GM18868 (cell line): ENCODE results near the gene EPG5.
"Not testable (repeated sequence)": the region's sequence is repeated elsewhere in the genome, so short reads cannot be mapped to it uniquely, and the experiment has no call there.

Experiments
- ATAC-seq: cut with Tn5 transposase; IDR thresholded peaks from one replicate; pipeline ENCODE4 v1.9.1; 2021; ENCODE audit warnings: mild to moderate bottlenecking, moderate library complexity; ENCODE audit not compliant: unreplicated experiment

Gene EPG5

DNA sequence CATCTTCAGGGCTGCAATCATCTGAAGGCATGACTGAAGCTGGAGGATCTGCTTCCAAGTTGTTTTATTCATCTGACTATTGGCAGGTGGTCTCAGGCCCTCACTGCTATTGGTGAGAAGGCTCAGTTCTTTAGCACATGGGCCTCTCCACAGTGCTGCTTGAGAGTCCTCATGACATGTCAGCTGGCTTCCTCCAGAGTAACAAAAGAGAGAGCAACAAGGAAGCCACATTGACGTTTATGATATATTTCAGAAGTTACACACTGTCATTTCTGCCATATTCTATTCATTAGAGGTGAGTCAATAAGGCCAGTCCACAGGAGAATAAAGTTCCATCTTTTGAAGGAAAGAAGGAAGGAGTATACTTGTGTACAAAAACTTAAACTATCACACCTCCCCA is 149.6 kb downstream of the EPG5 start:
- ATAC-seq, result no peak

DNA sequence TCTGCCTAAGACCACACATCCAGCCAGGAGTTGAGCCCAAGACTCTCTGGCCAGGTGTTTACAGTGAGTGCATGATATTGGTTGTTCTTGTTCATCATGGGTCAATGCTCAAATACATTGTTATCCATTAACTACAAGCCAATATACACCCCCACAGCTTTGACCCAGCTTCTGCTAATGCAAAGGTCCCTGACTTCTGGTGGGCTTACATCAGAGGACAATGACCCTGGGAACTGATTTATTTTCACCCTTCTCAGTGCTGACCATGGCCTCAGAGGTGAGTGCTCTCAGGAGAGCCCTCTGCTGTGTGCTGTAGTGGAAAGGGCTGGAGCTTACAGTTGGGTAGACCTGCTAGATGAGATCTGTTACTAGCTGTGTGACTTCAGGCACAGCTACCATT is 152.4 kb downstream of the EPG5 start:
- ATAC-seq, result not testable (repeated sequence)

DNA sequence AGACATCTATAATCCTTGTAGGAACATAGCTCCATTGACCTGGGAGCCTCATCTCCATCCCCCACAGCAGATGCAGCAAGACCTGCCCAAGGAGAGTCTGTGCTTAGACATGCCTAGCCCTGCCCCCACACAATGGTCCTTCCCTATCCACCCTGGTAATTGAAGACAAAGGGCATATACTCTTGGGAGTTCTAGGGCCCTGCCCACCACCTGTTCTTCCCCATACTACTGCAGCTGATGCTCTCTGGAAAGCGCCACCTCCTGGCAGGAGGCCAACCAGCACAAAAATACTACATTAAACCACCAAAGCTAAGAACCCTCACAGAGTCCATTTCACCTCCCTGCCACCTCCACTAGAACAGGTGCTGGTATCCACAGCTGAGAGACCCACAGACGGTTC is 160.0 kb downstream of the EPG5 start:
- ATAC-seq, result not testable (repeated sequence)

DNA sequence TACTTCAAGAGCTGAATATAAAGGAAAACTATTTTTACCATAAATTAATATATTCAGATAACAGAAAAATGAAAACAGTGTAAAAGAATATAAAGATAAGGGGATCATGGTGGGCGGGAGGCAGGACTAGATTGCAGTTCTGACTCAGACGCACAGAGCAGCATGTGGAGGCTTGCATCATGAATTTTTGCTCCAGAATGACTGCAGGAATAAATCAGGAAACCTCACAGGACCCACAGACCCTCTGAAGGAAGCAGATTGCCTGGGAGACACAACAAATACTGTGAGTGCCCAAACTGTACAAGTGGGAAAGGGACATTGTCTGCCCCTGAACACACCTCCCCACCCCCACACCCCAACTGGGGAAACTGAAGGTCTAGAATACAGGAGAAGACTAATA is 160.9 kb downstream of the EPG5 start:
- ATAC-seq, result no peak

DNA sequence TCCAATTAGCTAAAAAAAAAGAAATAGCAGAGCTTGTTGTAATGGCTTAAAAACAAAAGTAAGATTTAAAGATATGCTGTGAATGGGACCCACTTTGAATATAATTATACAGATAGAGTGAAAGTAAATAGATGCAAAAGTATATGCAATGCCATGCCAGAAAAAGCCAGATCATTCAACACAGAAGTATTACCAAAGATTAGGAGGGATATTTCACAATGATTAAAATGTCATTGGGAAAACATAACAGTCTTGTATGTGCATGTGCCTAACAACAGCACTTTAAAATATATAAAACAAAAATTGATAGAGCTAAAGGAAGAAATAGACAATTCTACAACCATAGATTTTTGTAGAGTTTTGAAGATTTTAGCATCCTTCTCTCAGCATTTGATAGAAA is 161.6 kb downstream of the EPG5 start:
- no peak for ATAC-seq

DNA sequence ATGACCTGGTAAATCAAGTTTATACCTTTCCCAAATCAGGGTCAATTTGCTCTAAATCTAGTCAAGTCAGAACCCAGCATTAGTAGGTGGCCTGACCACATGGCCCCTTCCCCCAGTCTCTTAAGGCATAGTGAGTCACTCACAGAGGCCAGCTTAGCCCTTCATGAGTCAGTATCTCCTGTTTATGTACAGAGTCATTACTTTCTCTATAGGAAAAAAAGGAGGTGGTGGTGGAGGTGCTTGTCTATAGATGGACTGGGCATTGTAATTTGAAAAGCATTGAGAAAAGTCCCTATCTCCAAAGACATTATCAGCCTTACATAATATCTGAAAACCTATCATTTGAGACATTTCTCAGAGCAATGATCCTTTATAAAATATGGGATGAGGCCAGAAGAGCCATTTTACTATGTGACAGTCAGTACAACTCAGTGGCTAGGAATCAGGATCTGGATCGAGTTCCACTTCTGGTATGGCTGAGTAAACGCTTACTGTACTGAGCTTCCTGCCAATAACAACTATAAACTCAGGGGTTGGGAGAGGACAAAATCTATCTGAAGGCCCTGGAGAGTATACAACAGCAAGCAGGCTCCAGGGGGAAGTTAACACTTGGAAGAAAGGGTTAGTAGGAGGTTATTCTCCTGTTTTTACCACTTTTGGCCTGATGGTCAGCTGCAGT is 164.2 kb downstream of the EPG5 start:
- no peak for ATAC-seq

DNA sequence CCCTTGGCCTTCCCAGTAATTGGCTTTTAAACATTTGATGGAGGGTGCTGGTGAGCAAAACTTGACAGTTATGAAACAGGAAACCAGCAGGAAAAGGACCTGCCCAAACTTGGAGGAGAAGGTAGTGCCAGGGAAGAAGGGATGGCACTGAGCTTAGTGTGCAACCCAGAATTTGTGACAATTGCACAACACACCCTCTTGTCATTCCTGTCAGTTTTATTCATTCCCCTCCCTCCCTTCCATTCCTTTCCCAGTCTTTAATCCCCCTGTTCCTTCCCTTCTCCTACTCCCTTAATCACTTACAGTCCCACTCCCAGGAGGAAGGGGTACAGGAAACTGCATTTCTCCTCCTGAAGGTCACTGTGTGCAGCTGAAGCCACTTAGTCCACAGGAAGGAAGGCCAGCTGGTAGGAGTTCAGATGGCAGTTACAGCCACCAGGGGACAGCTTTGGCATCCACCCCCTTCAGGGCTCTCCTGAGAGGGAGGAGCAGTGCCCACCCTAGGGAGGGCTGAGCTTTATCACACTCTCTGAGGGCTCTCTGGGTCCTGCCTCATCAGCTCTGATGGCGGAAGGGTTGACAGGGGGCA is 165.6 kb downstream of the EPG5 start:
- ATAC-seq, result no peak
